Endothelial cell (in vitro differentiated cells): ENCODE data around the gene CIAPIN1. TPM values are rescaled to one million over a fixed set of nuclear protein-coding genes. Genes with fewer than 3 reads are reported as not detected.

Experiments used
- DNase-seq: peaks from one replicate; pipeline ENCODE4 v3.0.0; 2021; ENCODE audit warnings: low spot score
- H3K27ac Mint-ChIP-seq: one replicate; pipeline ENCODE4 v1.8.0; 2021; ENCODE audit warnings: mixed read lengths, inconsistent platforms; ENCODE audit not compliant: unreplicated experiment
- H3K27me3 Mint-ChIP-seq: one replicate; pipeline ENCODE4 v1.8.0; 2021; ENCODE audit warnings: mild to moderate bottlenecking, moderate library complexity, mixed read lengths, inconsistent platforms; ENCODE audit not compliant: unreplicated experiment
- H3K36me3 Mint-ChIP-seq: one replicate; pipeline ENCODE4 v1.8.0; 2021; ENCODE audit warnings: mild to moderate bottlenecking, low read depth, mixed read lengths, inconsistent platforms; ENCODE audit not compliant: unreplicated experiment
- H3K4me1 Mint-ChIP-seq: one replicate; pipeline ENCODE4 v1.8.0; 2021; ENCODE audit warnings: mild to moderate bottlenecking, mixed read lengths, inconsistent platforms; ENCODE audit not compliant: unreplicated experiment
- H3K4me3 Mint-ChIP-seq: one replicate; pipeline ENCODE4 v1.8.0; 2021; ENCODE audit warnings: mild to moderate bottlenecking, mixed read lengths, inconsistent platforms; ENCODE audit not compliant: unreplicated experiment
- H3K9me3 Mint-ChIP-seq: one replicate; pipeline ENCODE4 v1.8.0; 2021; ENCODE audit warnings: mixed read lengths, inconsistent platforms; ENCODE audit not compliant: unreplicated experiment
- total RNA-seq: library from RNA; stranded (reverse); fragmentation: NEBNext Ultra II Directional; extraction: Animal tissue kit (Norgen Biotek cat#: 25700); gene quantifications from one replicate; pipeline ENCODE4 v1.2.1, GENCODE V29; 2021; ENCODE audit not compliant: unreplicated experiment
- TF ChIP-seq, protein P1 (sequence below): fragments of 200-600 bp; sonication (generic); IDR thresholded peaks from one replicate; pipeline ENCODE4 v1.5.0; 2021; ENCODE audit warnings: antibody characterized with exemption; ENCODE audit not compliant: unreplicated experiment

CIAPIN1 gene
- total RNA-seq, 1 donor from 2014 or later: 82.6 TPM

- H3K27ac Mint-ChIP-seq: peak overlapping the region; percentile 70
- H3K27me3 Mint-ChIP-seq: peaks cover 10% of the 10 kb centered on the region
- H3K4me3 Mint-ChIP-seq: peak overlapping the region; percentile 90
- H3K36me3 Mint-ChIP-seq: peaks cover 5% of the 10 kb centered on the region
- no peaks in the 10 kb centered on the region for H3K9me3 Mint-ChIP-seq
- peaks cover 36% of the 10 kb centered on the region for H3K4me1 Mint-ChIP-seq
- TF ChIP-seq, protein P1, sequence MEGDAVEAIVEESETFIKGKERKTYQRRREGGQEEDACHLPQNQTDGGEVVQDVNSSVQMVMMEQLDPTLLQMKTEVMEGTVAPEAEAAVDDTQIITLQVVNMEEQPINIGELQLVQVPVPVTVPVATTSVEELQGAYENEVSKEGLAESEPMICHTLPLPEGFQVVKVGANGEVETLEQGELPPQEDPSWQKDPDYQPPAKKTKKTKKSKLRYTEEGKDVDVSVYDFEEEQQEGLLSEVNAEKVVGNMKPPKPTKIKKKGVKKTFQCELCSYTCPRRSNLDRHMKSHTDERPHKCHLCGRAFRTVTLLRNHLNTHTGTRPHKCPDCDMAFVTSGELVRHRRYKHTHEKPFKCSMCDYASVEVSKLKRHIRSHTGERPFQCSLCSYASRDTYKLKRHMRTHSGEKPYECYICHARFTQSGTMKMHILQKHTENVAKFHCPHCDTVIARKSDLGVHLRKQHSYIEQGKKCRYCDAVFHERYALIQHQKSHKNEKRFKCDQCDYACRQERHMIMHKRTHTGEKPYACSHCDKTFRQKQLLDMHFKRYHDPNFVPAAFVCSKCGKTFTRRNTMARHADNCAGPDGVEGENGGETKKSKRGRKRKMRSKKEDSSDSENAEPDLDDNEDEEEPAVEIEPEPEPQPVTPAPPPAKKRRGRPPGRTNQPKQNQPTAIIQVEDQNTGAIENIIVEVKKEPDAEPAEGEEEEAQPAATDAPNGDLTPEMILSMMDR: no peak
- no peak for DNase-seq
These were observed 32.2 kb upstream of the CIAPIN1 start for GRCh38 chr16:57479205-57479975.

DNA sequence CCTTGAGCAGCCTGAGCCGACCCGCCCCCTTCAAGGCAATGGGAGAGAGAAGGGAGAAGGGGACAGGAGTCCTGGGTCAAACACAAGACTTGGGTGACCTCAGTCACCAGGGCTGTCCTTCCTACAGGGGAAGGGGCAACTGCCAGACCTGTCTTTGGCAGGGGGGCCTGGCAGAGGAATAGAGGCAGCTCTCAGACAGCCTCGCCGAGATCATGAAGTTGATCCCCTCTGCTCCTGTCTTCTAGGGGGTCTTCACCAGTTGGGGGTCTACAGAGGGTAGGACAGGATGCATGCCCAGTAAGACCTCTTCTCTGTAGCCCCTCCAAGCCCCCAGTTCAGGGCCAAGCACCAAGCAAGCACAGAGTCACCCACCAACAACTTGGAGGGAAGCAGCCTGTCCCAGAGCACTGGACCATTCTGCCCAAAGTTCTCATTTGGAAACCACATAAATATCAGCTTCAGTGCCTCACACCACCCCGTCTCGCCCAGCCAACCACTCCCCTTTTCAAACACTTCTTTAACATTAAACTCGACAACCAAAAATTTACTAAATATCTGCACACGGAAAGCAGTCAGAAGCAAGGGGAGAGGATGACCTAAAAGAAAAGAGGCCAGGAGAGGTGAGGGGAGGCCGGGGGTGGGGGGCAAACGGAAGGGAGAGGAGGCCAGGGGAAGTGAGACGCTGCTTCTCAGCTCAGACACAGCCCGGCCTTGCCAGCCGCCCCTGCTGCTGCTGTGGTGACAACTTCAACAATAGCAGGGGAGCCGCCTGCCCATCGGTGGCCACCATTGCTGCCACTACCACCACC is 31.4 kb upstream of the CIAPIN1 start:
- Mint-ChIP-seq H3K36me3 (peaks cover 5% of the 10 kb centered on the region), H3K27me3 (peaks cover 10% of the 10 kb centered on the region), H3K9me3 (no peaks in the 10 kb centered on the region), H3K4me1 (peaks cover 36% of the 10 kb centered on the region), H3K4me3 (peak overlapping the region; percentile 92), H3K27ac (peak overlapping the region; percentile 79)
- TF ChIP-seq, protein P1: no peak
- DNase-seq: no peak

DNA sequence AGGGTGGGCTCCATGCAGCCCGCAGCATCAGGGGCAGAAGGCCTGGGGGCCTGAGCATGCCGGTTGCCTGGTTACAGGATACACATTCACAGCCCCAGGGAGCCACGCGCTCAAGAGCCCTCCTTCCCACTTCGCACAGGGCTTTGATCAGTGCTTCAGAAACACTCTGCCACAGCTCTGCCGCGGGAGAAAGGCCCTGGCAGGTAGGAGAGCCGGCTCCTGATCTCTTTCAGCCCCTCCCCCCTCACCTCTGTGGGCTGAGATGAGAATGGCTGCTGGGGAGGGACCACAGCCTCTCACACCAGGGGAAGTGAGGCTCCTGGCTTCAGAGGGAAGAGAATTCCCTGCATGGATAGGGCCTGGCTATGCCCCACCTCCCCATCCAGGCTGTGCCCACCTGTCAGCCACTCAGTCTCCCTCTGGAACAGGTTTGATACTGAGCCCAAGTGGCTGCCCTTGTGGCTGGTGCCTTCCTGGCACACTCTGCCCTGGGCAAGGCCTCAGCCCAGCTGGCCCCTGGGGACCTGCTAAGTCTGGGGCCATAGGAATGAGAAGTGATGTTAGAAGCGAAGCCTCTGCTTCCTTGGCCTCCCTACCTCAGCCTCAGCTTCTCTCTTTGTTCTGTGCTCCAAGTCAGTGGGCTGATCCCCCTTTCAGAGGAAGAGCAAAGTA is 30.5 kb upstream of the CIAPIN1 start:
- Mint-ChIP-seq H3K27ac (peak overlapping the region; percentile 78), H3K4me1 (peaks cover 36% of the 10 kb centered on the region), H3K36me3 (peaks cover 5% of the 10 kb centered on the region), H3K27me3 (peaks cover 10% of the 10 kb centered on the region), H3K9me3 (no peaks in the 10 kb centered on the region), H3K4me3 (peak overlapping the region; percentile 57)
- TF ChIP-seq, protein P1: no peak
- no peak for DNase-seq

DNA sequence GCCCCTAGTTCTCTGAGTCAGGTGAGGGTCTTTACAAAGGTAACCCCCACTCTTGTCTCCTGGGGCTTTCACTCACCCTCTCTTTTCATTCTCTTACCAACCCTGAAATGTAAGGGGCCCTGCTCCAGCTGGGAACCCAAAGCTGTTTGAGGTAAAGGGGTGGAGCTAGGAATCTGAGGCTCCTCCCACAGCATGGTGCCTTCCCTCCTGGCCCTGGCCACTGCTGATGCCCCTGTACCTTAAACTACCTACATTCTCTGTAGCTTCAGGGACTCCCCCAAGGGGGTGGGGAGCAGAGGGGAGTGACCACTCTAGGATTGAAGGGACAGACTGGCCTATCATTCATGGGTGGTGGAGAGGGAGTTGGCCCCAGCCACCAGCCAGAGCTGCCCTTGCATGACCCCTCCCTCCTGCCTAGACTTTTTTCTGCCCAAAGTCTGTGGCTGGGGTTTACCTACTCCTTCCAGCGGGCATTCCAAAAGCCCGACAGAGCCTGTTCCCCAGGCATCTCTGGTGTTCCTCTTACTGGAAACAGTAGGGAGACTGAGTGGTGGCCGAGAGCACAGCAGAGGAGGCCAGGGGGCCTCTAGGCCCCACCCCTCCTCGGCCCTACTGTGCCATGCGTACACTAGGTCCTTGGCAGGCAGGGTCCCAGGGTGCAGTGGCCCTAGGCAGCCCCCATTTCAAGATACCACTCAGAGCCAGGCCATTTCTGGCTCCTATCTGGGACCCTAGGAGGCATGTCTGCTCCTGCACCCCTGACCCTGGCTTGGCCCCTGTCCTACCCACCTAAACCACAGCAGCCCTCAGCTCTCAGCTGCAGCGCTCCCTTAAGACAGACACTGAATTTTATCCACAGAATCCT is 29.6 kb upstream of the CIAPIN1 start:
- H3K4me1 Mint-ChIP-seq: peaks cover 40% of the 10 kb centered on the region
- peaks cover 8% of the 10 kb centered on the region for H3K27me3 Mint-ChIP-seq
- H3K27ac Mint-ChIP-seq: peak overlapping the region; percentile 78
- H3K4me3 Mint-ChIP-seq: peak overlapping the region; percentile 57
- TF ChIP-seq, protein P1: no peak
- H3K36me3 Mint-ChIP-seq: peaks cover 10% of the 10 kb centered on the region
- DNase-seq: no peak
- H3K9me3 Mint-ChIP-seq: no peaks in the 10 kb centered on the region
